Mesenchymal stem cell (in vitro differentiated cells and primary cell): ENCODE measurements around the gene ATAD2B.

Experiments
- DNase-seq: peaks from one replicate; pipeline ENCODE4 v3.0.0-alpha.2; 2013
- H2AFZ ChIP-seq: one replicate; pipeline ENCODE4 v1.6.1; 2013; ENCODE audit warnings: low read depth, mild to moderate bottlenecking, control low read depth, inconsistent platforms, low read length, moderate library complexity
- H2AK5ac ChIP-seq: 2 replicates; pipeline ENCODE4 v1.6.1; 2013; ENCODE audit warnings: low read length, moderate library complexity, mild to moderate bottlenecking, inconsistent platforms; ENCODE audit not compliant: severe bottlenecking
- H2BK120ac ChIP-seq: one replicate; pipeline ENCODE4 v1.6.1; 2013; ENCODE audit warnings: low read depth, mild to moderate bottlenecking, inconsistent platforms, low read length, moderate library complexity
- H2BK12ac ChIP-seq, 2 experiments: one replicate each; pipeline ENCODE4 v1.6.1; 2013; ENCODE audit warnings: inconsistent platforms in 2 of 2, low read length in 2 of 2, mild to moderate bottlenecking in 2 of 2, moderate library complexity in 2 of 2, control low read depth in 1 of 2
- H2BK15ac ChIP-seq: one replicate; pipeline ENCODE4 v1.6.1; 2013; ENCODE audit warnings: mild to moderate bottlenecking, low read depth, inconsistent platforms; ENCODE audit not compliant: poor library complexity, severe bottlenecking
- H2BK5ac ChIP-seq: 2 replicates; pipeline ENCODE4 v1.6.1; 2013; ENCODE audit warnings: low read depth, mild to moderate bottlenecking, low read length, control low read depth, inconsistent platforms; ENCODE audit not compliant: poor library complexity, severe bottlenecking
- H3K14ac ChIP-seq, 2 experiments: one replicate each; pipeline ENCODE4 v1.6.1; 2013; ENCODE audit warnings: inconsistent platforms in 2 of 2, low read length in 2 of 2, control low read depth in 1 of 2, mild to moderate bottlenecking in 1 of 2, moderate library complexity in 1 of 2
- H3K18ac ChIP-seq, 2 experiments: one replicate each; pipeline ENCODE4 v1.6.1; 2013; ENCODE audit warnings: inconsistent platforms in 2 of 2, low read length in 2 of 2, control low read depth in 1 of 2, low read depth in 1 of 2, mild to moderate bottlenecking in 1 of 2
- H3K23ac ChIP-seq, 2 experiments: one replicate each; pipeline ENCODE4 v1.6.1; 2013; ENCODE audit warnings: inconsistent platforms in 2 of 2, low read length in 2 of 2, mild to moderate bottlenecking in 2 of 2, moderate library complexity in 2 of 2, control low read depth in 1 of 2
- H3K27ac ChIP-seq: 2 replicates; pipeline ENCODE4 v1.5.1; 2013; ENCODE audit warnings: mild to moderate bottlenecking, moderate library complexity, low read length, control low read depth, inconsistent platforms; ENCODE audit not compliant: poor library complexity, severe bottlenecking
- H3K27me3 ChIP-seq, 2 experiments: 2 replicates each; pipeline versions ENCODE4 v1.6.1 to v1.7.0; 2013; ENCODE audit warnings: low read length in 2 of 2, mild to moderate bottlenecking in 2 of 2, moderate library complexity in 2 of 2, control low read depth in 1 of 2, inconsistent platforms in 1 of 2; ENCODE audit not compliant: control insufficient read depth in 1 of 2, insufficient read depth in 1 of 2
- H3K36me3 ChIP-seq, 2 experiments: 2 replicates each; pipeline versions ENCODE4 v1.6.1 to v1.7.0; 2013; ENCODE audit warnings: low read length in 2 of 2, control low read depth in 1 of 2, inconsistent platforms in 1 of 2, low read depth in 1 of 2, mild to moderate bottlenecking in 1 of 2; ENCODE audit not compliant: insufficient read depth in 2 of 2, control insufficient read depth in 1 of 2
- H3K4ac ChIP-seq, 2 experiments: one replicate each; pipeline ENCODE4 v1.6.1; 2013; ENCODE audit warnings: inconsistent platforms in 2 of 2, low read length in 2 of 2, mild to moderate bottlenecking in 2 of 2, moderate library complexity in 2 of 2, control low read depth in 1 of 2, low read depth in 1 of 2
- H3K4me1 ChIP-seq: 2 replicates; pipeline ENCODE4 v1.6.1; 2013; ENCODE audit warnings: low read depth, low read length, control low read depth; ENCODE audit not compliant: control insufficient read depth, insufficient read depth
- H3K4me2 ChIP-seq: 2 replicates; pipeline ENCODE4 v1.6.1; 2013; ENCODE audit warnings: low read length, mild to moderate bottlenecking, inconsistent platforms; ENCODE audit not compliant: poor library complexity, severe bottlenecking
- H3K4me3 ChIP-seq, 2 experiments: 2 replicates each; pipeline versions ENCODE4 v1.5.1 to v1.7.0; 2013; ENCODE audit warnings: low read length in 2 of 2, mild to moderate bottlenecking in 2 of 2, control low read depth in 1 of 2, low read depth in 1 of 2; ENCODE audit not compliant: insufficient read depth in 1 of 2
- H3K79me1 ChIP-seq: replicated peaks from 2 replicates; pipeline ENCODE4 v1.6.1; 2013; ENCODE audit warnings: mild to moderate bottlenecking, control low read depth, low read length, inconsistent platforms; ENCODE audit not compliant: poor library complexity, severe bottlenecking
- H3K9ac ChIP-seq: 2 replicates; pipeline ENCODE4 v1.7.0; 2013; ENCODE audit warnings: mild to moderate bottlenecking, low read length, moderate library complexity
- H3K9me3 ChIP-seq: 2 replicates; pipeline ENCODE4 v1.7.0; 2013; ENCODE audit warnings: mild to moderate bottlenecking, low read length; ENCODE audit not compliant: control insufficient read depth
- H4K8ac ChIP-seq: one replicate; pipeline ENCODE4 v1.6.1; 2013; ENCODE audit warnings: inconsistent platforms, mild to moderate bottlenecking, low read length, moderate library complexity
- H4K91ac ChIP-seq: one replicate; pipeline ENCODE4 v1.6.1; 2013; ENCODE audit warnings: mild to moderate bottlenecking, low read length, inconsistent platforms
- WGBS: methylation state at CpG from one replicate; pipeline ENCODE4 v1.1.7; 2013; ENCODE audit warnings: mixed read lengths; 5-methylcytosine and 5-hydroxymethylcytosine counted together

ATAD2B gene

DNA sequence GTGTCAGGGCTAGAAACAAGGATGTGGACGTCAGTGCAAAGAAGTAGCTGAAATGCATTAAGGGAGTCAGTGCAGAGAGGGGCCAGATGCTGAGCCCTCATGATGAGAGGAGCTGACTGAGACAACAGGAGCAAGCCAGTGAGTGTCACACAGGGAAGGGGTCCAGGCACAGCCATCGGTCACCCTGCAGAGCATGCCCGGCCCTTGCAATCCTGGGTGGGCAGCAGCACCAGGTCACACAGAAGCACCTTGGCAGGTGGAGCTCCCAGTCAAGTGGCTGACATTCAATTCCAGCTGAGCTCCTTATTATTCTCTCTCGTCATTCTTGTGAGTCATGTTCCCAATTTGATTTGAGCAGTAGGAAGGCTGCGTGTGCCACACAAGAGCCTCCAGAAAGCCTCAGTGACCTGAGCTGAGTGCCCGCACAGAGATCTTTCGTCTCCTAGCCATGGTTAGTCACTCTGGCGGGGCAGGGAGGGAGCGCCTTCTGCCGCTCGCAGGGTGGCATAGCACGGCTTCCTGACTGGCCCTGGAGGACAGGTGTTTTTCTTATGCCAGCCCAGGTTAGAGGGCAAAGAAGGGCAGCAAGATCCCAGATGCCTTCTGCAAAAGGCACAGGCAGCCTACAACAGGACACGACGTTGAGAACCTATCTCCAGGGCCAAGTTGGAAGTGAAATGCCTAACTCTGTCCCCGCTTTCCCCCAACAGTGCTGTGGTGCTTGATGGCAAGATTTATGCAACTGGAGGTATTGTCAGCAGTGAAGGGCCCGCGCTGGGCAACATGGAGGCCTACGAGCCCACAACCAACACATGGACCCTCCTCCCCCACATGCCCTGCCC lies 220.9 kb downstream of the ATAD2B start:
- WGBS: 97% methylated on average over 18 of the region's 18 CpGs
- no peak overlapping the region for H3K4me3 ChIP-seq

DNA sequence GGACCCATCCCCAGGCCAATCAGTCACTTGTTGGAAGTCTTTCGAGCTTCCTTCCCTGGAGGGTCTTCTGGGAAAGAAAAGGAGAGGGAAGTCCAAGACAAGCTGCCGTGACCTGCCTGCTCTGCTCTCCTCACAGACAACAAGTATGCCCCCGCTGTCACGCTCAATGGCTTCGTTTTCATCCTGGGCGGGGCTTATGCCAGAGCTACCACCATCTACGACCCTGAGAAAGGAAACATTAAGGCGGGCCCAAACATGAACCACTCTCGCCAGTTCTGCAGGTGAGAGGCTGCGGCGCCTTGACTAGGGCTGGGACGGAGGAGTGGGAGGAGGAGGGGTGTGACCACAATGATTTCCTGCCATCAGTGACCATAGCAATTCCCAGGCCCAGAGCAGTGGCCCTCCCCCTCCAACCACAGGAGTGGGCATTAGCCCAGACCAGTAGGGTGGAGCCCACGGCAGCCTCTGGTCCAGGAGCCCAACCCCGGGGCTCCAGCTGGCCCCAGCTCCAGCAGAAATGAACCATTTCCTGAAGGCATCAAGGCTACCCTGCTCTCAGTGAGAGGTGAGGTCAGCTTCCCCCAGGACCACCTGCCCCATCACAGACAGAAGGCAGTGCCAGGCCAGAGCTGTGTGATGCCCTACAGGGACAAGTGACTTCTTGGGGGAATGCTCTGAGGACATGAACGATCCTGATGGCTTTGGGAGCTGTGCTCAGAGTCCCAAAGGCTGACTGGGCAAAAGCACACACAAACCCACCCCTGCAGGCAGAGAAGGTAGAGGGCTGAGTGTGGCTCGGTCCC lies 223.1 kb downstream of the ATAD2B start:
- Histone ChIP-seq H4K91ac (no peak overlapping the region), H3K9ac (no peak overlapping the region), H4K8ac (no peak overlapping the region), H2BK15ac (no peak overlapping the region), H3K36me3 (peaks cover 51 to 91% of the 10 kb centered on the region in 2 experiments), H2BK12ac (no peak overlapping the region), H3K9me3 (peaks cover 8% of the 10 kb centered on the region), H2AK5ac (no peak overlapping the region), H3K79me1 (no peaks in the 10 kb centered on the region), H3K4me2 (no peak overlapping the region), H2BK120ac (no peak overlapping the region), H2BK5ac (no peak overlapping the region), H3K23ac (no peak overlapping the region), H2AFZ (no peak overlapping the region), H3K14ac (no peak overlapping the region), H3K4me3 (no peak overlapping the region), H3K4me1 (peaks cover 3% of the 10 kb centered on the region), H3K18ac (no peak overlapping the region), H3K4ac (no peak overlapping the region), H3K27ac (no peak overlapping the region), H3K27me3 (no peaks in the 10 kb centered on the region)
- no peak for DNase-seq
- WGBS: 95% methylated on average over 13 of the region's 16 CpGs

More for the DNA sequence above, 220.9 kb downstream of the ATAD2B start:
- H3K27me3 ChIP-seq: no peaks in the 10 kb centered on the region
- peaks cover 44 to 80% of the 10 kb centered on the region in 2 experiments for H3K36me3 ChIP-seq
- no peak overlapping the region for H3K4me2 ChIP-seq
- no peak overlapping the region for H2BK5ac ChIP-seq
- no peak overlapping the region for H3K4ac ChIP-seq
- no peak overlapping the region for H2AFZ ChIP-seq
- H3K4me1 ChIP-seq: no peaks in the 10 kb centered on the region
- H2AK5ac ChIP-seq: no peak overlapping the region
- no peak overlapping the region for H3K9ac ChIP-seq
- H3K27ac ChIP-seq: no peak overlapping the region
- H3K79me1 ChIP-seq: peaks cover 3% of the 10 kb centered on the region
- H3K14ac ChIP-seq: no peak overlapping the region
- H3K9me3 ChIP-seq: no peaks in the 10 kb centered on the region
- H3K23ac ChIP-seq: no peak overlapping the region
- no peak overlapping the region for H2BK12ac ChIP-seq
- no peak for DNase-seq
- no peak overlapping the region for H3K18ac ChIP-seq
- no peak overlapping the region for H2BK120ac ChIP-seq
- no peak overlapping the region for H4K91ac ChIP-seq
- H2BK15ac ChIP-seq: no peak overlapping the region
- H4K8ac ChIP-seq: no peak overlapping the region

DNA sequence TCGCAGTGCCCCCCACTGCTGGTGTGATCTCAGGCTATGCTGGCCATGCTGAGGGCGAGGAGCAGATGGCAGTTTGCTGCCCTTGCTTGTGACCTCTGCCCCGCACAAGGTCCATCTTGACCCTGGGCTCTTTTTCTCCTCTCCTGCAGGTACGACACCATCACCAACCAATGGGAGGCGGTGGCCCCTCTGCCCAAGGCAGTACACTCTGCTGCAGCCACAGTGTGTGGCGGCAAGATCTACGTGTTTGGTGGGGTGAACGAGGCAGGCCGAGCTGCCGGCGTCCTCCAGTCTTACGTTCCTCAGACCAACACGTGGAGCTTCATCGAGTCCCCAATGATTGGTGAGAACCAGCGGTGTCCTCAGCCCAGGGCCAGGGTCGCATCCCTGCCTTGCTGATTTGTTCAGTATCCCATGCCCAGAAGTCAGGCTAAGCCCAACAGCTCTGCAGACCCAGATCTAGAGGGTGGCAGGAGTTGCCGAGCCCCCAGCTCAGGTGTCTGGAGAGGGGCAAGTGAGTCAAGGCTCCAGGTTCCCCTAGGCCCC lies 223.8 kb downstream of the ATAD2B start:
- H2BK5ac ChIP-seq: no peak overlapping the region
- no peak overlapping the region for H3K18ac ChIP-seq
- no peak overlapping the region for H3K4me2 ChIP-seq
- peaks cover 8% of the 10 kb centered on the region for H3K9me3 ChIP-seq
- WGBS: 94% methylated on average over 17 of the region's 17 CpGs
- no peak overlapping the region for H3K14ac ChIP-seq
- H3K79me1 ChIP-seq: no peaks in the 10 kb centered on the region
- H3K9ac ChIP-seq: no peak overlapping the region
- no peak overlapping the region for H2AK5ac ChIP-seq
- no peak overlapping the region for H3K27ac ChIP-seq
- no peak for DNase-seq
- H2BK15ac ChIP-seq: no peak overlapping the region
- no peak overlapping the region for H3K4ac ChIP-seq
- no peaks in the 10 kb centered on the region for H3K27me3 ChIP-seq
- H3K4me3 ChIP-seq: no peak overlapping the region
- H3K36me3 ChIP-seq: peaks cover 53 to 90% of the 10 kb centered on the region in 2 experiments
- no peak overlapping the region for H2BK120ac ChIP-seq
- H4K91ac ChIP-seq: no peak overlapping the region
- H2BK12ac ChIP-seq: no peak overlapping the region
- H3K23ac ChIP-seq: no peak overlapping the region
- H3K4me1 ChIP-seq: peaks cover 4% of the 10 kb centered on the region
- no peak overlapping the region for H4K8ac ChIP-seq
- H2AFZ ChIP-seq: no peak overlapping the region

DNA sequence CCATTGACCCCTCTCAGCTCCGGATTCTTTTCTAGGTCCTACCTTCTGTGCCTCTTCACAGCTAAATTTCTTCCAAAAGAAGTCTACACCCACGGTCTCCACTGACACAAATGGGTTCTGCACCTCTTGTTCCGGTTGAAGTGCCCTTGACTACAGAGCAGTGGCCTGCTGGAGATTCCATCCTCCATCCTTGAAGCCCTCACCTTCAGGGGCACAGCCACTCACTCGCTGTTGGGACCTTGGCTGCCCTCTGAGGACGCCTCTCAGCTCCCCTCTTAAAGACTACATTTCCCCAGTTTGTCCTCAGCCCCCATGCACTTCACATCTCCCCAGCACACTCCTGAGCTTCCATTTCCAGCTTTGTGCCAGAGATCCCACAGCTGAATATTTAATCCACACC lies 226.3 kb downstream of the ATAD2B start:
- no peak overlapping the region for H2AK5ac ChIP-seq
- H3K27ac ChIP-seq: no peak overlapping the region
- H3K18ac ChIP-seq: no peak overlapping the region
- H4K91ac ChIP-seq: no peak overlapping the region
- peaks cover 55 to 89% of the 10 kb centered on the region in 2 experiments for H3K36me3 ChIP-seq
- WGBS: 91% methylated on average over 5 of the region's 5 CpGs
- no peaks in the 10 kb centered on the region for H3K27me3 ChIP-seq
- no peak overlapping the region for H3K9ac ChIP-seq
- H3K4me2 ChIP-seq: no peak overlapping the region
- H3K4me3 ChIP-seq: no peak overlapping the region
- no peak overlapping the region for H4K8ac ChIP-seq
- no peak overlapping the region for H2BK12ac ChIP-seq
- H2AFZ ChIP-seq: no peak overlapping the region
- H3K14ac ChIP-seq: no peak overlapping the region
- DNase-seq: no peak
- H2BK5ac ChIP-seq: no peak overlapping the region
- peaks cover 5% of the 10 kb centered on the region for H3K4me1 ChIP-seq
- H3K9me3 ChIP-seq: peaks cover 8% of the 10 kb centered on the region
- H3K4ac ChIP-seq: no peak overlapping the region
- no peak overlapping the region for H2BK120ac ChIP-seq
- H3K23ac ChIP-seq: no peak overlapping the region
- no peaks in the 10 kb centered on the region for H3K79me1 ChIP-seq
- no peak overlapping the region for H2BK15ac ChIP-seq
